RWPE1 (cell line): ENCODE results near the gene ARNT2.

ENCODE experiments used
- CTCF ChIA-PET: fragments of 350-600 bp; sonication (Branson Sonifier 250); formaldehyde crosslinking; extraction: SDS; loops from one replicate; lab custom pipeline; 2021; lab: Yijun Ruan, JAX
- POLR2A ChIA-PET: fragments of 400-600 bp; formaldehyde crosslinking; extraction: SDS; loops from one replicate; lab custom pipeline; 2020; ENCODE audit warnings: antibody characterized with exemption; ENCODE audit not compliant: low non-redundant PET; lab: Yijun Ruan, JAX
- DNase-seq: peaks from one replicate; pipeline ENCODE4 v3.0.0; 2012; ENCODE audit warnings: low spot score
- H3K27ac ChIP-seq: fragments of 450-650 bp; 2 replicates; pipeline ENCODE4 v1.5.1; 2017
- TF ChIP-seq, protein P1 (sequence below): fragments of 450-650 bp; conservative IDR thresholded peaks from 2 replicates; pipeline ENCODE4 v1.5.1; 2017; ENCODE audit warnings: low read depth, mild to moderate bottlenecking

The ARNT2 gene

DNA sequence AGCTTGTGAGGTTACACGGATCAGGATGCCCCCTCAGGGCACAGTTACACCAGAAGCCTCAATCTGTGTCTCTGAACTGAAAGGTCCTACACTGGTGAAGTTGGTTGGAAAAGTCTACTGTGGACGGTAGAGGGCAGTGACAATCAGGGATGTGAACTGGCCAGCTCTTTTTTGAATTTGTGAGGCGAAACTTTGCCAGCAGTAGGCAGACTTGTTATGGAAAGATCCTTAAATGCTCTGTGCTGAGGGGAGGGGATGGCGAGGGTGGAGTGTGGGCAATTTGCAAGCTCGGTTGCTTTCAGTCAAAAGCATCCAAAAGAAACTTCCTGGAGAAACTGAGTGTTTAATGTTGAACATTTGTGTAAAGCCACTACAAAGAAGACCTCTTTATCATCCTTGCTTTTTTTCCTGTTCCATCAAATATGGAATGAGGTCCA is 163.6 kb downstream of the ARNT2 start:
- TF ChIP-seq, protein P1, sequence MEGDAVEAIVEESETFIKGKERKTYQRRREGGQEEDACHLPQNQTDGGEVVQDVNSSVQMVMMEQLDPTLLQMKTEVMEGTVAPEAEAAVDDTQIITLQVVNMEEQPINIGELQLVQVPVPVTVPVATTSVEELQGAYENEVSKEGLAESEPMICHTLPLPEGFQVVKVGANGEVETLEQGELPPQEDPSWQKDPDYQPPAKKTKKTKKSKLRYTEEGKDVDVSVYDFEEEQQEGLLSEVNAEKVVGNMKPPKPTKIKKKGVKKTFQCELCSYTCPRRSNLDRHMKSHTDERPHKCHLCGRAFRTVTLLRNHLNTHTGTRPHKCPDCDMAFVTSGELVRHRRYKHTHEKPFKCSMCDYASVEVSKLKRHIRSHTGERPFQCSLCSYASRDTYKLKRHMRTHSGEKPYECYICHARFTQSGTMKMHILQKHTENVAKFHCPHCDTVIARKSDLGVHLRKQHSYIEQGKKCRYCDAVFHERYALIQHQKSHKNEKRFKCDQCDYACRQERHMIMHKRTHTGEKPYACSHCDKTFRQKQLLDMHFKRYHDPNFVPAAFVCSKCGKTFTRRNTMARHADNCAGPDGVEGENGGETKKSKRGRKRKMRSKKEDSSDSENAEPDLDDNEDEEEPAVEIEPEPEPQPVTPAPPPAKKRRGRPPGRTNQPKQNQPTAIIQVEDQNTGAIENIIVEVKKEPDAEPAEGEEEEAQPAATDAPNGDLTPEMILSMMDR, result peak; percentile 97
- H3K27ac ChIP-seq, result no peak overlapping the region
- ChIA-PET CTCF (interaction anchor here (0.5 to 3.2 kb wide), 28 partner anchors 10 to 1904 kb away, joined by 3 to 26 read pairs (median 4); partner anchors contain the start of genes ABHD17C and CEMIP), POLR2A (no interaction called here)
- peak; percentile 85 for DNase-seq

DNA sequence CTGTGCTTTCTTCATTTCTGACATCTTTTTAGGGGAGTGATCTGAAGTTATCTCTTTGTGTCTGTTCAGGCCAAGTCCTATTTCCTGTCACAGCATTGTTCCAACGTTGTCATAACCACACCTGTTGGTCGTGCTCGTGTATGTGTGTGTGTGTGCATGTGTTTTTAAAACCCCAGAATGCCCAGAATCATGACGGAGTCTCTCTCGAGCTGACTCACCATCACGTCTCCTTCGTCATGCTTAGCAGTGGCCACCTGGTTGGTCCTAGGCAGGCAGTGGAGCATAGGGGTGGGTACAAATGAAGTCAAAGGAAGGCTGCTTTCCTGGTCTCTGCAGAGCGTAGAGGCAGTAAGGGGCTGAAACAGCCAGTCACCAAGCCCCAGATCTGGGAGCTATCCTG is 164.1 kb downstream of the ARNT2 start:
- POLR2A ChIA-PET, result no interaction called here
- H3K27ac ChIP-seq, result no peak overlapping the region; the same call in 1 of the 2 replicates
- TF ChIP-seq, protein P1, result no peak
- DNase-seq, result no peak
- CTCF ChIA-PET, result interaction anchor here (0.6 to 3.2 kb wide), 22 partner anchors 9 to 697 kb away, joined by 3 to 26 read pairs (median 4); partner anchors contain the start of genes ABHD17C and CEMIP

DNA sequence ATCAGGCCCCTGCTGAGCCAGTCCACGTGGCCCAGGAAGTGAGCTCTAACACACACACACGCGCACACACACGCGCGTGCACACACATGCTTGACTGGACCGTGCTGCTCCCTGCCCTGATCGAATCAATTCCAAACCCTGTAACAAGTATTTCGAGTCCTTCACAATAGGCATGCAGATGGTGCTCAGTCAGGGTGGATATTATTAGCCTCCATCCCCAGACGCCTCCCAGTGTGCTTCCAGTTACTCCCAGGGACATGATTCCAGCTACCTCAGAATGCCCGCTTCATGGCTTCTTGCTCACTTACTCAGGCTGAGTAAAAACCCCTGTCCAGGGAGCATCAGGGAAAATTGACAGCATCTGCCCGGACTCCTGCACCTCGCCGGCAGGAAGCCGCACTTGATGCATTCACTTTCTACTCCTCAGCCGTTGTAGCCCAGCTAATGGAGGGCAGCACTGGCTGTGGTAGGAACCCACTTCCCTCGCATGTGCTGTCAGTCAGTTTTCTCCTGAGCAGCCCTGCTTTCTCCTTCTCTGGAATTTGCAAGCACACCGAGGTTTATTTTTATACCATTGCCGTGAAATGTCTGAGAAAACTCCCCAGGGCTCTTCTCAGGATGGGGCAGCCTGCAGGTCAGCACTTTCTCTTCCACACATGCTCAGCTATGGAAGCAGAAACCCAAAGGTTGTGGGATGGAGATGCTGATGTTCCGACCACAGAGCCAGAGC is 164.9 kb downstream of the ARNT2 start:
- CTCF ChIA-PET, result interaction anchor here (0.7 to 3.2 kb wide), 7 partner anchors 11 to 211 kb away, joined by 3 to 26 read pairs (median 16); partner anchors contain the start of gene CEMIP
- no peak overlapping the region for H3K27ac ChIP-seq
- DNase-seq, result no peak
- POLR2A ChIA-PET, result no interaction called here
- TF ChIP-seq, protein P1, result no peak

DNA sequence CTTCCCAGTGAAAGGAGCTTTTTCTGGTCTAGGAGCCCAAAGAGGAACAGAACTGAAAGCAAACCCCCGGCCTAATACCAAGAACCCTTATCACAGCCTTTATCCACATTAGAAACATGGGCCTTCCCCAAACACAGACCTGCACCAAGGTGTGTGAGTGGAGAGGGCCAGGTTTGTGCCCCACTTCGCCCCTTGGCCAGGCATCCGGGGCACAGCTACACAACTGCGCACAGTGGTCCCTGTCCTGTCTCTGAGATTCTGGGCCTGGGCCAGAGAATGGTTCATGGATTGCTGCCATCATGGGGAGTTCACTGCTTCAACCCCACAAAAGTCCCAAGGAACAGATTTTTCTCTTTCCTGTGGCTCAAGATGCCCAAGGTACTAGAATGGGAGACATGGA is 165.5 kb downstream of the ARNT2 start:
- TF ChIP-seq, protein P1, result no peak
- no peak overlapping the region for H3K27ac ChIP-seq
- DNase-seq, result no peak
- ChIA-PET CTCF (interaction anchor here (0.7 kb wide), 1 partner anchor 194 kb away, joined by 3 read pairs; no protein-coding TSS in a partner anchor), POLR2A (no interaction called here)

DNA sequence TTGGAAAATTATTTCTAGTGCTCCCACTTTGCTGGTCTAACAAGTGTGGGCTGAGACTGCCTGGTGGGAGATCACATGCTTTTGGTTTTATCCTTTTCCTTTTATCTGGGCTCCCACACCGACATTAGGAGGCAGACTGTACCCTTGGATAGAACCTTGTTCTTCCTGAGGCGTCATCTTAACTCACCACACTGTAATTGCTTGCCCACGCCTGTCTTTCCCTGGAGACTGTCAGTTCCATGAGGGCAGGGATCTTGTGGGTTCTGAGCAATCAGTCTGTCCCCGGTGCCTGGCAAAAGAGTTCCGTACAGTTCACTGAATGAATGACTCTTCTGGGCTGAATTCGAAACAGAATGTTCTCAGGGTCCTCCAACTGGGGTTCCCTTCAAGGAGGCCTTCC is 166.4 kb downstream of the ARNT2 start:
- POLR2A ChIA-PET, result no interaction called here
- TF ChIP-seq, protein P1, result no peak
- CTCF ChIA-PET, result no interaction called here
- no peak for DNase-seq
- H3K27ac ChIP-seq, result no peak overlapping the region

DNA sequence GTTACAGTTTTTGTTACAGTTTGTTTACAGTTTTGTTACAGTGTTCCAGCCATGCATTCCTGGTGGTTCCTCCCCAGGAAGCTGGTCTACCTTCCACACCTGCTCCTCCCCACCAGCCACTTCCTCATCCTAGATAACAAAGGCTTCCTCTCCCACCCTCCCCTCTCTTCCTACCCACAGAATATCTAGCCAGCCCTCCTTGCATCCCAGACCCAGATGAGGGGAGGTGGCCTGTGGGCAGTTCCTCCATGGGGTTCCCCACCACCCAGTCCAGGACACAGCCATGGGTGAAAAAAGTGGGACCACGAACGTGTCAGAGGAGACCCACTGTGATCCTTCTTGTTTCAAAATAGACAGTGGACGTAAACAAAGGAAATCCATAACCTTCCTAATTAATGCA is 168.2 kb downstream of the ARNT2 start:
- ChIA-PET CTCF (no interaction called here), POLR2A (no interaction called here)
- TF ChIP-seq, protein P1, result no peak
- no peak overlapping the region for H3K27ac ChIP-seq
- DNase-seq, result no peak
